Measurements from ENCODE around the gene DOCK3.

Gene DOCK3

DNA sequence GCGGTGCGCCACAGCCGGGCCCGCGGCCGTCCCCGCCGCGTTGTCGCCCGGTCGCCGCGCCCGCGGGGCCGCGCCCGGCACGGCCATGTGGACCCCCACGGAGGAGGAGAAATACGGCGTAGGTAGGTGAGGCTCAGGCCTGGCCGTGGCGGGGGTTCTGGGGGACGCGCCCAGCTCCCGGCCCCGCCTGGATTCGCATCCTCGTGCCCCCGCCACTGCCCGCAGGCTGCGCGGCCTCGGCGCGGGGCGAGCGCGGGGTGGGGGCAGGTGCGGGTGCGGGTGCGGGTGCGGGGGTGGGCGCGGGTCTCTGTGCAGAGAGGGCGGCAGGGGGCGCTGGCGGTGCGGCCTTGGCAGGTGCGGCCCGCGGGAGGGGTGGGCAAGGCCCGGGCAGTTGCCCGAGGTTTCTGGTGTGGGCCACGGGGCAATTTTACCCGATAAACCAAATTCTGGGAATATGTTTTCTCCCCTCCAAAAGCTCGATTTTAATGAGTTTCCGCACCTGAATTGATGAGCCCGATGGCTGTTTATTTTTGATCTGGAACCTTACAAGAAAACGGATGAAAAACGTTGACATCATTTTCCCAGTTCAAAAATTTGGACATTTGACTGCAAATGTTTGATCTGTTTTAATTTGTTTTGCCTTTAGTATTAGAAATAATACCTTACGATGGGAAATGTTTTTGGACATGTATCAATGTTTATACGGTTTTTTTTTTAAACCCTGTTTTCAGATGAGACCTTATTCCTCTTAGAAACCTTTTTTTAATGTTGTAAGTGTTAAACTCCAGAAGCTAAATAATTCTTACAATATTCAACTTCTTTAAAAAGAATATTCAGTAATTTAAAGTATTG is 678 bp downstream of the DOCK3 start:
- Histone ChIP-seq H3K4me1 (ENCODE audit: control insufficient read depth, low read length) (no peaks in the 10 kb centered on the region), H3K36me3 (ENCODE audit: control insufficient read depth, low read length) (no peaks in the 10 kb centered on the region), H3F3A (ENCODE audit: control insufficient read depth, insufficient read depth) (no peaks in the 10 kb centered on the region), H3K9me3 (ENCODE audit: control insufficient read depth, insufficient read depth, low read length) (no peaks in the 10 kb centered on the region), H3K27ac (ENCODE audit: low read depth, low read length) (no peak overlapping the region), H4K20me1 (ENCODE audit: control insufficient read depth, insufficient read depth, low read depth, low read length) (no peaks in the 10 kb centered on the region), H3K9me2 (replicated peaks; ENCODE audit: control insufficient read depth, low read length) (no peaks in the 10 kb centered on the region), H3K4me2 (ENCODE audit: low read length) (no peak overlapping the region; the same call in 1 of the 2 replicates), H3K79me2 (ENCODE audit: control insufficient read depth, low read length) (no peaks in the 10 kb centered on the region), H3K27me3 (ENCODE audit: control insufficient read depth, low read length) (peaks cover 53% of the 10 kb centered on the region), H3K4me3 (ENCODE audit: low read length) (peak overlapping the region; percentile 28; the same call in 1 of the 2 replicates)
- peak; percentile 22; the same call in 1 of the 2 replicates for TF ChIP-seq EZH2phosphoT487 (IDR thresholded peaks at IDR 0.05; ENCODE audit: borderline replicate concordance, low read length)
- TF ChIP-seq, protein P1, sequence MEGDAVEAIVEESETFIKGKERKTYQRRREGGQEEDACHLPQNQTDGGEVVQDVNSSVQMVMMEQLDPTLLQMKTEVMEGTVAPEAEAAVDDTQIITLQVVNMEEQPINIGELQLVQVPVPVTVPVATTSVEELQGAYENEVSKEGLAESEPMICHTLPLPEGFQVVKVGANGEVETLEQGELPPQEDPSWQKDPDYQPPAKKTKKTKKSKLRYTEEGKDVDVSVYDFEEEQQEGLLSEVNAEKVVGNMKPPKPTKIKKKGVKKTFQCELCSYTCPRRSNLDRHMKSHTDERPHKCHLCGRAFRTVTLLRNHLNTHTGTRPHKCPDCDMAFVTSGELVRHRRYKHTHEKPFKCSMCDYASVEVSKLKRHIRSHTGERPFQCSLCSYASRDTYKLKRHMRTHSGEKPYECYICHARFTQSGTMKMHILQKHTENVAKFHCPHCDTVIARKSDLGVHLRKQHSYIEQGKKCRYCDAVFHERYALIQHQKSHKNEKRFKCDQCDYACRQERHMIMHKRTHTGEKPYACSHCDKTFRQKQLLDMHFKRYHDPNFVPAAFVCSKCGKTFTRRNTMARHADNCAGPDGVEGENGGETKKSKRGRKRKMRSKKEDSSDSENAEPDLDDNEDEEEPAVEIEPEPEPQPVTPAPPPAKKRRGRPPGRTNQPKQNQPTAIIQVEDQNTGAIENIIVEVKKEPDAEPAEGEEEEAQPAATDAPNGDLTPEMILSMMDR (IDR thresholded peaks at IDR 0.05; ENCODE audit: low read depth, low read length, poor library complexity, severe bottlenecking): peak; percentile 31

DNA sequence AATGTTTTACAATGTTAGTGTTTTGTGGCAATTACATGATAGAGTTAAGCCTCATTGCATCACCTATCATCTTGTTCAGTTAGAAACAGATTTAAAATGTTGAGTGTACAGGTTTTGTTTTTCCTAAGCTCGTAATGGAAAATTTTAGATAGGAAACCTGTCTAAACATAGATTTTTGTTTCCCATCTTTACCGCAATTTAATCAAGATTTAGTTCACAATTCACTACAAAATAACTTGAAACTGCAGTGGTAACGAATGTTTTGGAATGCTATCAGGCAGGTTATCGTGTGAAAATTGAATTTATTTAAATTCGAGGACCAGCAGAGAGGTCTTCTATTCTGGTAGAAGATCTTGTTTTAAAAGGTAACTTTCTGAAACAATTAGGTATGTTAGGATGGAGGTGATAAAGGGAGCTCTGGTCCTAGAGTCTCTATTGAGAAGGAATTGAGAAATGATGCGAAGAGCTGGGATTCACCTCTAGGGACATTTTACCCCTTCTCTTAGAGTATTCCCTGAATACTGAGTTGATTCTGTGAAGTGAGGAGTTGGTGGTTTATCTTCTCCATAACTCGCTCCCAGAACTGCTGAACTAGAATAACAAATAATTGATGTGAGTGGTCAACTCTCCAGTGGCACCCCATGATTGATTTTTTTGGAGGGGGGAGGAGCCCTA is 1.4 kb downstream of the DOCK3 start:
- H3K4me1 ChIP-seq (ENCODE audit: control insufficient read depth, low read length): no peaks in the 10 kb centered on the region
- no peaks in the 10 kb centered on the region for H3K9me2 ChIP-seq (replicated peaks; ENCODE audit: control insufficient read depth, low read length)
- no peaks in the 10 kb centered on the region for H3F3A ChIP-seq (ENCODE audit: control insufficient read depth, insufficient read depth)
- H3K36me3 ChIP-seq (ENCODE audit: control insufficient read depth, low read length): no peaks in the 10 kb centered on the region
- no peak for TF ChIP-seq EZH2phosphoT487 (IDR thresholded peaks at IDR 0.05; ENCODE audit: borderline replicate concordance, low read length)
- TF ChIP-seq, protein P1 (IDR thresholded peaks at IDR 0.05; ENCODE audit: low read depth, low read length, poor library complexity, severe bottlenecking): no peak
- H4K20me1 ChIP-seq (ENCODE audit: control insufficient read depth, insufficient read depth, low read depth, low read length): no peaks in the 10 kb centered on the region
- H3K4me3 ChIP-seq (ENCODE audit: low read length): no peak overlapping the region
- H3K27me3 ChIP-seq (ENCODE audit: control insufficient read depth, low read length): peaks cover 52% of the 10 kb centered on the region
- no peaks in the 10 kb centered on the region for H3K79me2 ChIP-seq (ENCODE audit: control insufficient read depth, low read length)
- no peak overlapping the region for H3K27ac ChIP-seq (ENCODE audit: low read depth, low read length)
- H3K4me2 ChIP-seq (ENCODE audit: low read length): no peak overlapping the region
- H3K9me3 ChIP-seq (ENCODE audit: control insufficient read depth, insufficient read depth, low read length): no peaks in the 10 kb centered on the region

DNA sequence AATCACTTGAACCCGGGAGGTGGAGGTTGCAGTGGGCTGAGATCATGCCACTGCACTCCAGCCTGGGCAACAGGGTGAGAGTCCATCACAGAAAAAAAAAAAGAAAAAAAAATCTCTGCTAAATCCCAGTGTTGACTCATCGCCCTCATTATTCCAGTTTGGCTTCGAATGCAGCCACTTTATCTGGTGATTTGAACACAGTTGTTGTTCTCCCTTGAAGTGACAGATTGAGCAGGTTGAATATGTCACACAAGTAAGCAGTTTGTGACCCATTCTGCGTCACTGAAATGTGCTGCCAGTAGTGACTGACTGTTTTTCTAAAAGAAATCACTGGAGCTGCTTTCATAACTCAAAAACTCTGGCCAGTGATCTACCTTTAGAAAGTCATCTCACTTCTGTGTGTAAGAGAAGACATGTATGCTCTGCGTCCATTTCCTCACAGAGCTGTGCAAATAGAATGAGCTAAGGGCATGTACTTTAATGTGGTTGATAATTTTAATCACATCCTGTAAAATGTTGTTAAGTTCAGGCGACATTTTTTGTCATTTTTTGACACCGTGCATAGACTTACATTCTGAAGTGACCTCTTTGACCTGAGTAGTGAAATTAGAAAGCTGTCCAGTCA is 12.5 kb downstream of the DOCK3 start:
- H3K4me1 ChIP-seq (ENCODE audit: control insufficient read depth, low read length): no peaks in the 10 kb centered on the region
- no peaks in the 10 kb centered on the region for H3F3A ChIP-seq (ENCODE audit: control insufficient read depth, insufficient read depth)
- H4K20me1 ChIP-seq (ENCODE audit: control insufficient read depth, insufficient read depth, low read depth, low read length): no peaks in the 10 kb centered on the region
- H3K4me3 ChIP-seq (ENCODE audit: low read length): no peak overlapping the region
- peaks cover 18% of the 10 kb centered on the region for H3K27me3 ChIP-seq (ENCODE audit: control insufficient read depth, low read length)
- H3K36me3 ChIP-seq (ENCODE audit: control insufficient read depth, low read length): no peaks in the 10 kb centered on the region
- H3K79me2 ChIP-seq (ENCODE audit: control insufficient read depth, low read length): no peaks in the 10 kb centered on the region
- no peak overlapping the region for H3K4me2 ChIP-seq (ENCODE audit: low read length)
- H3K27ac ChIP-seq (ENCODE audit: low read depth, low read length): no peak overlapping the region
- no peaks in the 10 kb centered on the region for H3K9me3 ChIP-seq (ENCODE audit: control insufficient read depth, insufficient read depth, low read length)
- H3K9me2 ChIP-seq (replicated peaks; ENCODE audit: control insufficient read depth, low read length): no peaks in the 10 kb centered on the region
- TF ChIP-seq, protein P1 (IDR thresholded peaks at IDR 0.05; ENCODE audit: low read depth, low read length, poor library complexity, severe bottlenecking): no peak
- TF ChIP-seq EZH2phosphoT487 (IDR thresholded peaks at IDR 0.05; ENCODE audit: borderline replicate concordance, low read length): no peak

All from DOHH2 (cell line).